ENCODE measurements around the gene CRELD1.

- TF ChIP-seq CTCF (IDR thresholded peaks at IDR 0.05): no peak
- TF ChIP-seq EZH2 (IDR thresholded peaks at IDR 0.05; ENCODE audit: borderline replicate concordance, insufficient read depth, low read depth, low read length, poor library complexity, severe bottlenecking): no peak
Observed at GRCh38 chr3:9934993-9935392, 1.4 kb downstream of the CRELD1 start.

All from B cell (primary cell).